Measurements from ENCODE around the gene SMOC1. TPM values are rescaled to one million over a fixed set of nuclear protein-coding genes. Genes with fewer than 3 reads are reported as not detected.

The SMOC1 gene
- total RNA-seq, 1 experiment from 2014 or later = 0.68 TPM

GRCh38 chr14:69957986-69958385 is 78.8 kb downstream of the SMOC1 start:
- no peak overlapping the region for H3K9ac ChIP-seq (ENCODE audit: extremely low read depth, insufficient read length, low read length)
- H3K36me3 Mint-ChIP-seq (ENCODE audit: insufficient read depth in 1 of 3, low read depth in 3 of 3) = no peaks in the 10 kb centered on the region
- no peaks in the 10 kb centered on the region for H3K9me3 ChIP-seq (ENCODE audit: control insufficient read depth, low read depth, low read length)
- H3K4me1 Mint-ChIP-seq = peaks cover 0 to 14% of the 10 kb centered on the region in 2 experiments; a peak in 2 of 4 replicates
- no peak overlapping the region for H2BK5ac ChIP-seq (ENCODE audit: insufficient read length, low read length)
- H3K4me2 ChIP-seq (ENCODE audit: insufficient read depth, insufficient read length, low read length) = no peak overlapping the region
- no peak overlapping the region for H2BK20ac ChIP-seq (ENCODE audit: low read depth, low read length, poor library complexity, severe bottlenecking)
- no peaks in the 10 kb centered on the region for H3K79me2 ChIP-seq (ENCODE audit: insufficient read depth, low read length)
- no peaks in the 10 kb centered on the region for H3K79me1 ChIP-seq (ENCODE audit: insufficient read depth, low read depth, low read length, poor library complexity, severe bottlenecking)
- H3K23ac ChIP-seq (ENCODE audit: insufficient read length, low read depth, low read length) = no peak overlapping the region
- H3K27me3 Mint-ChIP-seq (ENCODE audit: low read depth) = peaks cover 2% of the 10 kb centered on the region
- no peak overlapping the region for H2AK5ac ChIP-seq (ENCODE audit: insufficient read length, low read length)
- no peak overlapping the region for H2BK12ac ChIP-seq (ENCODE audit: insufficient read length, low read depth, low read length)
- no peak for TF ChIP-seq CTCF (conservative IDR thresholded peaks at IDR 0.05)
- H3K27ac Mint-ChIP-seq = no peak overlapping the region
- no peak overlapping the region for H2BK15ac ChIP-seq (ENCODE audit: low read depth, low read length)
- H3K56ac ChIP-seq (ENCODE audit: insufficient read length, low read depth, low read length) = no peak overlapping the region
- no peak overlapping the region for H3T11ph ChIP-seq (ENCODE audit: low read length)
- no peak overlapping the region for H3K18ac ChIP-seq (ENCODE audit: insufficient read length, low read depth, low read length)
- WGBS (ENCODE audit: extremely low coverage, insufficient read length, low lambda C conversion rate) = no CpG with 5 or more reads among the region's 1 CpG
- no peak overlapping the region for H4K5ac ChIP-seq (ENCODE audit: insufficient read length, low read depth, low read length)
- no peak overlapping the region for H3K27ac ChIP-seq (ENCODE audit: insufficient read length, low read depth, low read length)
- no peaks in the 10 kb centered on the region for H4K20me1 ChIP-seq (ENCODE audit: control insufficient read depth, insufficient read depth, insufficient read length)
- H3K27me3 ChIP-seq (ENCODE audit: insufficient read depth, low read length) = no peaks in the 10 kb centered on the region
- no peak for DNase-seq
- H4K91ac ChIP-seq (ENCODE audit: insufficient read length, low read depth, low read length) = no peak overlapping the region
- no peaks in the 10 kb centered on the region for H3K9me3 Mint-ChIP-seq
- H3K4ac ChIP-seq (ENCODE audit: low read depth, low read length) = no peak overlapping the region
- H3K23me2 ChIP-seq (ENCODE audit: insufficient read length, low read depth, low read length, poor library complexity, severe bottlenecking) = no peaks in the 10 kb centered on the region
- no peak overlapping the region for H3K14ac ChIP-seq (ENCODE audit: insufficient read depth, low read length)
- no peak overlapping the region for H4K8ac ChIP-seq (replicated peaks; ENCODE audit: insufficient read length, low read depth, low read length)
- no peak overlapping the region for H3K4me3 Mint-ChIP-seq
- H2BK120ac ChIP-seq (ENCODE audit: low read depth, low read length, poor library complexity, severe bottlenecking) = no peak overlapping the region
- H2AFZ ChIP-seq (ENCODE audit: low read length) = no peak overlapping the region
- no peaks in the 10 kb centered on the region for H3K4me1 ChIP-seq (ENCODE audit: insufficient read depth, low read length)

Measured in H9 (cell line).